Epithelial cell of proximal tubule (primary cell): ENCODE data around the gene FLYWCH2. TPM values are rescaled to one million over a fixed set of nuclear protein-coding genes. Genes with fewer than 3 reads are reported as not detected.

ENCODE experiments used
- DNase-seq: peaks from one replicate; pipeline ENCODE4 v3.0.0-alpha.2; 2011; ENCODE audit warnings: low read depth
- H3K4me3 ChIP-seq: 2 replicates; pipeline ENCODE4 v1.5.1; 2011; ENCODE audit warnings: low read depth, mild to moderate bottlenecking, low read length
- CTCF ChIP-seq: conservative IDR thresholded peaks from 2 replicates; pipeline ENCODE4 v1.5.1; 2012; ENCODE audit warnings: low read depth, mild to moderate bottlenecking, low read length
- total RNA-seq: library from RNA; depleted of rRNA; stranded (reverse); fragments of >200 nt; gene quantifications from 2 replicates; pipeline ENCODE4 v1.2.3, GENCODE V29; 2015

FLYWCH2 gene
- total RNA-seq, 1 donor from 2014 or later = 49.6 TPM

DNA sequence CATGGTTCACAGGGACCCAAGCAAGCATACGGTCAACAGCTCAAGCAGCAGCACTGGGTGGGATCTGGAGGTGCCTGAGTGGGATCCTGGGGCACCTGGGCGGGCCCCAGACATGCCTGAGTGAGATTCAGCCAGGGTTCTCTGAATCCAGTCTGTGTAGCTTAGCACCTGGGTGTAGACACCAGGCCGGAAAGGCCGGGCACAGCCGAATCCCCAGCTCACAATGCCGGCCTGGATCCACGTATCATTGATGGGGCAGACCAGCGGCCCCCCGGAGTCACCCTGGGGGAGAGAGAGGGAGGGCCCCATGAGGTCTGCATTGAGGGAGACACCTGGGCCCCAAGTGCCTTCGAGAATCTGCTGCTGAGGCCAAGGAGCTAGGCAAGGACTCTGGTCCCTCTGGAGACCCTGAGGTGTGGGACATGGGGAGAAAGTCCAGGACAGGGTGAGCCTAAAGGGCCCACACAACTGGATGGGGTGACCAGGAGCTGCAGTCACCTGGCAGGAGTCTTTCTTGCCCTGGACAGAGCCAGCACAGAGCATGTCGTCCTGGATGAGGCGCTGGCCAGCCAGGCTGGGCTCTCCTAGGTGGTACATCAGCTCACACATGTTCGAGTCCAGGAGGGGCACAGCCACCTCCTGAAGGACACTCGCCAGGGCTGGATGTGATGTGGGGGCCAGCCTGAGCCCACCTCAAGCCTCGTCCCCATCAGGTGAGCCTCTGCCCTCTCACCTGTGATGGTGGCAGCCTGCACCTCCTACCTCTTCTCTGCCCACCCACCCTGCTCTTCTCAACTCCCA is 43.2 kb upstream of the FLYWCH2 start:
- no peak for DNase-seq
- no peak for TF ChIP-seq CTCF
- no peak overlapping the region for H3K4me3 ChIP-seq

GRCh38 chr16:2840914-2841313 is 42.1 kb upstream of the FLYWCH2 start:
- no peak overlapping the region for H3K4me3 ChIP-seq
- TF ChIP-seq CTCF = no peak
- DNase-seq = no peak

GRCh38 chr16:2841606-2842339 is 41.2 kb upstream of the FLYWCH2 start:
- DNase-seq = no peak
- no peak overlapping the region for H3K4me3 ChIP-seq
- TF ChIP-seq CTCF = no peak

DNA sequence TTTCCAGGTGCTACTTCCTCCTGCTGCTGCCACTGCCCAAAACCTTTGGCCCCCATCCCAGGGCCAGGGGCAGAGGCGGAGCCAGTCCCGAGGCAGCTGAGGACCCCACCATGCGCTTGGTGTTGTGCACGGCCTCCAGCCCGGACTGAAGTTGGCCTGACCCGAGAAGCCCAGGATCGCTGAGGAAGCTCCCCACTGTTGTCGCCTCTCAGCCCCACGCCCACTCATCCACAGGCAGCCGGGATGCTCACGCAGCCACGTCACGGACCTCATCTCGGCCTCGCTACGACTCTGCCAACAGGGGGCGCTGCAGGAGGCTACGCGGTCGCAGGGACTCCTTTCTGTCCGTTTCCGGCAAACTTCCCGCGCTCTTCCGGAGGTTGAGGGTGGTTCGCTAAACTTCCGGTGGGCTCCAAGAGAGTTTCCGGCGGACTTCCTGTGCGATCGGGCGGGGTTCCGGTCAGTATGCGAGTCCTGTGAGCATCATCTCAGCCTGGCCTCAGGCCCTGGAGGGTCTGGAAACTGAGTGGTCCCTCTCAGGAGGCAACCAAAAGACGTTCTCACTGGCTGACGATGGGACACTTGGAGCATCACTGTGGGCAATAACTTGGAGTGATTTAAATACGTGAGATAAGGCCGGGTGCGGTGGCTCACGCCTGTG is 40.5 kb upstream of the FLYWCH2 start:
- no peak overlapping the region for H3K4me3 ChIP-seq
- DNase-seq = no peak
- TF ChIP-seq CTCF = peak; percentile 67

GRCh38 chr16:2843526-2843925 is 39.5 kb upstream of the FLYWCH2 start:
- TF ChIP-seq CTCF = no peak
- H3K4me3 ChIP-seq = no peak overlapping the region
- DNase-seq = no peak

DNA sequence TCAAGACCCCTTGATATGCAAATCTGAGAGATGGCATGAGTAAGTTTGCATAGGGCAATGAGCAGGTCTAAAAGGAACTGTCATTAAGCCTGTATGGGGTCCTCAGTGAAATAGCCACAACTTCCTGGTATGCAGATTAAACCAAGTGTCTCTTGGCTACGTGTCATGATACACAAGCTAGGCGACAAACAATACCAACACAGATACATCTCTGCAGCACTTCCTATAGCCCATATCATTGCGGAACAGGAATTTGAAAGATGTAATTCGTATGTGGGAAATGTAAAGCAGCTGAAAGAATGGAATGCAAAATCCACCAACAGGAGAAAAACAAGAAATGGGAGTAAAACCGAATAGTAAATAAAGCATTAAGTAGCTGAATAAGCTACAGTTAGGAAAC is 37.9 kb upstream of the FLYWCH2 start:
- H3K4me3 ChIP-seq = no peak overlapping the region
- no peak for TF ChIP-seq CTCF
- DNase-seq = no peak
